IMR-90 (cell line): ENCODE results near the gene LRRC10. TPM values are rescaled to one million over a fixed set of nuclear protein-coding genes. Genes with fewer than 3 reads are reported as not detected.
A peak's percentile ranks its signal among the peaks of the same experiment; 100 is the strongest.

Experiments used
- ATAC-seq: fragments of 200-7000 bp; cut with Tn5 transposase; 2 replicates; pipeline ENCODE4 v1.9.1; 2020; ENCODE audit warnings: low read depth, mild to moderate bottlenecking, moderate library complexity
- BruUV-seq: library from RNA; stranded (reverse); fragments of 400-500 nt; replicated peaks from 2 replicates; lab custom pipeline; 2021; lab: Mats Ljungman, UMichigan
- CTCF ChIA-PET: fragments of 300-600 bp; formaldehyde crosslinking; extraction: SDS; loops from one replicate; lab custom pipeline; 2021; ENCODE audit warnings: antibody characterized with exemption; lab: Yijun Ruan, JAX
- POLR2A ChIA-PET: fragments of 300-600 bp; sonication (Branson Sonifier 250); formaldehyde crosslinking; loops from one replicate; lab custom pipeline; 2022; ENCODE audit warnings: antibody characterized with exemption; ENCODE audit not compliant: unreplicated experiment; lab: Charles Lee
- DNase-seq: peaks from one replicate; pipeline ENCODE4 v3.0.0; 2013
- H2AFZ ChIP-seq: replicated peaks from 2 replicates; pipeline ENCODE3; 2013; ENCODE audit warnings: low read length, mild to moderate bottlenecking; ENCODE audit not compliant: poor library complexity
- H2AK5ac ChIP-seq: 2 replicates; pipeline ENCODE4 v1.6.1; 2013; ENCODE audit warnings: low read depth, low read length, inconsistent platforms
- H2AK9ac ChIP-seq: replicated peaks from 2 replicates; pipeline ENCODE3; 2013; ENCODE audit warnings: mild to moderate bottlenecking, low read depth, low read length, moderate library complexity; ENCODE audit not compliant: poor library complexity
- H2BK120ac ChIP-seq: 2 replicates; pipeline ENCODE4 v1.6.1; 2013; ENCODE audit warnings: low read depth, low read length, inconsistent platforms
- H2BK15ac ChIP-seq: 3 replicates; pipeline ENCODE4 v1.6.1; 2013; ENCODE audit warnings: low read depth, low read length, inconsistent platforms
- H2BK20ac ChIP-seq: 2 replicates; pipeline ENCODE4 v1.6.1; 2013; ENCODE audit warnings: low read depth, mild to moderate bottlenecking, inconsistent platforms, low read length, moderate library complexity
- H2BK5ac ChIP-seq: 2 replicates; pipeline ENCODE4 v1.6.1; 2013; ENCODE audit warnings: mild to moderate bottlenecking, low read depth, low read length, inconsistent platforms; ENCODE audit not compliant: poor library complexity, severe bottlenecking
- H3K14ac ChIP-seq: replicated peaks from 2 replicates; pipeline ENCODE4 v1.6.1; 2013; ENCODE audit warnings: low read depth, low read length, inconsistent platforms
- H3K18ac ChIP-seq: 2 replicates; pipeline ENCODE4 v1.6.1; 2013; ENCODE audit warnings: low read depth, low read length, control low read depth
- H3K23ac ChIP-seq: 2 replicates; pipeline ENCODE4 v1.6.1; 2013; ENCODE audit warnings: low read depth, low read length, inconsistent platforms
- H3K27ac ChIP-seq: 2 replicates; pipeline ENCODE4 v1.5.1; 2013; ENCODE audit warnings: mild to moderate bottlenecking, control low read depth, low read length; ENCODE audit not compliant: insufficient read depth
- H3K27me3 ChIP-seq: 2 replicates; pipeline ENCODE4 v1.6.1; 2013; ENCODE audit warnings: low read length; ENCODE audit not compliant: control insufficient read depth, insufficient read depth
- H3K36me3 ChIP-seq: 2 replicates; pipeline ENCODE4 v1.6.1; 2013; ENCODE audit warnings: low read length, mixed read lengths; ENCODE audit not compliant: control insufficient read depth, insufficient read depth
- H3K4ac ChIP-seq: 2 replicates; pipeline ENCODE4 v1.6.1; 2013; ENCODE audit warnings: low read depth, low read length, inconsistent platforms
- H3K4me1 ChIP-seq: 2 replicates; pipeline ENCODE4 v1.6.1; 2013; ENCODE audit warnings: low read length, mixed read lengths; ENCODE audit not compliant: control insufficient read depth, insufficient read depth
- H3K4me2 ChIP-seq: 2 replicates; pipeline ENCODE4 v1.6.1; 2013; ENCODE audit warnings: low read depth, mild to moderate bottlenecking, control low read depth, low read length, moderate library complexity
- H3K4me3 ChIP-seq: 2 replicates; pipeline ENCODE4 v1.5.1; 2013; ENCODE audit warnings: low read depth, mild to moderate bottlenecking, control low read depth, low read length, moderate library complexity; ENCODE audit not compliant: insufficient read depth
- H3K56ac ChIP-seq: 2 replicates; pipeline ENCODE4 v1.6.1; 2013; ENCODE audit warnings: low read length, inconsistent platforms; ENCODE audit not compliant: insufficient read depth; ENCODE audit errors: extremely low read depth
- H3K79me1 ChIP-seq, 2 experiments: 2 replicates each; pipeline ENCODE4 v1.6.1; 2013; ENCODE audit warnings: low read length in 2 of 2, inconsistent platforms in 1 of 2, low read depth in 1 of 2
- H3K9ac ChIP-seq: 2 replicates; pipeline ENCODE4 v1.6.1; 2013; ENCODE audit warnings: low read depth, low read length, control low read depth
- H3K9me1 ChIP-seq: 2 replicates; pipeline ENCODE4 v1.6.1; 2013; ENCODE audit warnings: low read length, inconsistent platforms; ENCODE audit not compliant: insufficient read depth
- H3K9me3 ChIP-seq: 2 replicates; pipeline ENCODE4 v1.6.1; 2013; ENCODE audit warnings: low read length; ENCODE audit not compliant: control insufficient read depth, insufficient read depth
- H4K20me1 ChIP-seq: 2 replicates; pipeline ENCODE4 v1.6.1; 2013; ENCODE audit warnings: low read length, inconsistent platforms; ENCODE audit not compliant: insufficient read depth
- H4K5ac ChIP-seq: 2 replicates; pipeline ENCODE4 v1.6.1; 2013; ENCODE audit warnings: mild to moderate bottlenecking, low read depth, low read length, control low read depth
- H4K8ac ChIP-seq, 2 experiments: 2 replicates each; pipeline ENCODE4 v1.6.1; 2013; ENCODE audit warnings: low read depth in 2 of 2, low read length in 2 of 2, control low read depth in 1 of 2, inconsistent platforms in 1 of 2
- H4K91ac ChIP-seq: 2 replicates; pipeline ENCODE4 v1.6.1; 2013; ENCODE audit warnings: low read depth, low read length, inconsistent platforms; ENCODE audit not compliant: insufficient read depth
- FOS ChIP-seq: fragments of 150-350 bp; IDR thresholded peaks from 2 replicates; pipeline ENCODE4 v1.6.1; 2016; ENCODE audit warnings: low read depth, low read length
- NFE2L2 ChIP-seq: fragments of 150-350 bp; IDR thresholded peaks from 2 replicates; pipeline ENCODE4 v1.6.1; 2016; ENCODE audit warnings: low read depth, mild to moderate bottlenecking, low read length
- RFX5 ChIP-seq: IDR thresholded peaks from 2 replicates; pipeline ENCODE4 v1.8.0; 2012; ENCODE audit warnings: low read depth, mild to moderate bottlenecking, low read length, moderate library complexity
- whole genome bisulfite sequencing, 2 experiments: methylation state at CpG; one replicate each; pipeline versions ENCODE4 v1.1.5 to v1.1.7; 2013; ENCODE audit warnings: missing lambda C conversion rate in 2 of 2; ENCODE audit not compliant: insufficient read length in 1 of 2; ENCODE audit errors: extremely low coverage in 2 of 2; 5-methylcytosine and 5-hydroxymethylcytosine counted together
- dilution Hi-C: fragments of 300-500 bp; cut with HindIII; formaldehyde crosslinking; loops from one replicate; pipeline ENCODE4 v1.14.3; 2018; ENCODE audit warnings: low sequenced_read_pairs; ENCODE audit not compliant: unreplicated experiment
- in situ Hi-C: fragments of 300-500 bp; cut with MboI; formaldehyde crosslinking; loops from 3 replicates; pipeline ENCODE4 v1.14.3; 2019; ENCODE audit warnings: low sequenced_read_pairs, inconsistent platforms, mixed read lengths
- intact Hi-C: fragments of 100-400 bp; cut with micrococcal nuclease; formaldehyde crosslinking; loops from 2 replicates; pipeline ENCODE4 v1.10.0; 2022
- polyA plus RNA-seq, 3 experiments: library from polyadenylated mRNA; depleted of rRNA; stranded (reverse); fragments of >200 nt; gene quantifications; 2 replicates each; pipeline ENCODE4 v1.2.3, GENCODE V29; 2012; ENCODE audit warnings: low replicate concordance in 1 of 3
- total RNA-seq: library from RNA; depleted of rRNA; stranded (reverse); fragments of >200 nt; gene quantifications from 2 replicates; pipeline ENCODE4 v1.2.3, GENCODE V29; 2012

Gene LRRC10
- total and polyA plus RNA-seq, 2 of the 4 experiments (the other 2 are of a cell fraction), result not detected

DNA sequence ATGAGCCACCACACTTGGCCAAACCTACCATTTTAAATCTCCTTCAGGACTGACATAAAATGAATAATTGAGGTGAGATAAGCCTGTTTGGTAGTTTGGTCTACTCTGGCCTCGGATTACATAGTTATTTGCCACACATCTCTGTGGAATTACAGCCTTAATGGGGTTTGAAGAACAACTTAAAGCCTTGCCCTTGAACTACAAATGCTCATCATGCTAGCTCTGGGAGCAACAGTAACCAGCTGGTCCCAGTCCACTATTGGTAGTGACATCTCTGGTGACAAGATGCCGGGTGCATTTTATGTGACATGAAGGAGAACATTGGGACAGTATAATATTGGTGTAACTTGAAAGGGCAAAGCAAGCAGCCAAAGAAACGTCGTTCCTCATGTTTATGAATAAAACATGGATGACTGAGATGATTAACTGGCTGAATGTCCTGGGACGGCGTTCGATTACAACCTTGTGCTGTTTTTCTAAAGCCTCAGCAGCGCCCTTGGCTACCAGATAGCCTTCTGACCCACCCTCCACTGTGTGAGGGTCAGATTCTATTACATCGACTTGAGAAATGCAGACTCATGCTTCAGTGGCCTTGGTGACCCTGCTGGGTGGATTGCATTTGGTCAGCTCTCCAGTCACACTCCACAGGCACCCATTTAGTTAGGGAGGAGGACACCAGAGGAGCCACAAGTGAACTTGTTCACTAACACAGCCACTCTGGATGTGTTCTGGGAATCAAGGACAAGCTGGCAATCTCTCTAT is 46.9 kb upstream of the LRRC10 start:
- Histone ChIP-seq H3K9me1 (peaks cover 18% of the 10 kb centered on the region), H3K4me1 (peaks cover 18% of the 10 kb centered on the region), H4K5ac (peak overlapping the region; percentile 5; the same call in 1 of the 2 replicates), H2AK9ac (peak overlapping the region; percentile 25), H3K18ac (peak overlapping the region; percentile 54; the same call in 1 of the 2 replicates), H3K4me3 (no peak overlapping the region), H3K27me3 (no peaks in the 10 kb centered on the region), H3K4me2 (no peak overlapping the region), H3K9me3 (no peaks in the 10 kb centered on the region), H2BK15ac (peak overlapping the region; percentile 29), H2BK5ac (peak overlapping the region; percentile 61), H3K4ac (peak overlapping the region; percentile 61), H2AFZ (peak overlapping the region; percentile 87), H2BK20ac (peak overlapping the region; percentile 79), H3K79me1 (no peaks in the 10 kb centered on the region), H3K14ac (peak overlapping the region; percentile 71), H4K8ac (peak overlapping the region; percentile 11 to 33; a peak in 1 of 4 replicates), H3K36me3 (no peaks in the 10 kb centered on the region), H2BK120ac (peak overlapping the region; percentile 83), H4K20me1 (no peaks in the 10 kb centered on the region), H3K9ac (no peak overlapping the region), H3K56ac (no peak overlapping the region), H3K27ac (no peak overlapping the region), H2AK5ac (peak overlapping the region; percentile 57; the same call in 1 of the 2 replicates), H4K91ac (peak overlapping the region; percentile 65), H3K23ac (0 out of 2 replicates have a peak overlapping the region, but pooled peaks have one; percentile 38)
- TF ChIP-seq RFX5 (no peak), NFE2L2 (peak; percentile 80), FOS (no peak)
- intact Hi-C loops, result loop anchor here (2.0 kb wide), 1 partner anchor 31 kb away; no protein-coding TSS in a partner anchor
- ATAC-seq, result peak; percentile 63
- DNase-seq, result peak; percentile 67
- WGBS, 2 experiments, result 18% methylated on average over 2 of the region's 9 CpGs; no CpG with 5 or more reads in 1 of the 2 experiments
- BruUV-seq, result no TSS peak
- dilution Hi-C loops, result no loop called here
- in situ Hi-C loops, result loop anchor here (10.0 kb wide), 1 partner anchor 57 kb away; no protein-coding TSS in a partner anchor
- POLR2A ChIA-PET, result no interaction called here
- CTCF ChIA-PET, result interaction anchor here (0.8 to 3.5 kb wide), 2 partner anchors 13 to 17 kb away, joined by 3 to 14 read pairs; no protein-coding TSS in a partner anchor
